H9 (cell line): ENCODE measurements around the gene MUC5AC. TPM values are rescaled to one million over a fixed set of nuclear protein-coding genes. Genes with fewer than 3 reads are reported as not detected.
"Not testable (repeated sequence)": the region's sequence is repeated elsewhere in the genome, so short reads cannot be mapped to it uniquely, and the experiment has no call there.

ENCODE experiments used
- DNase-seq: peaks from one replicate; pipeline ENCODE4 v3.0.0-alpha.2; 2017
- H2AFZ ChIP-seq: one replicate; pipeline ENCODE4 v1.6.1; 2013; ENCODE audit warnings: mild to moderate bottlenecking, low read length, control low read depth, moderate library complexity
- H2AK5ac ChIP-seq: 2 replicates; pipeline ENCODE4 v1.6.1; 2013; ENCODE audit warnings: low read length, control low read depth, mixed read lengths; ENCODE audit not compliant: insufficient read length
- H2BK120ac ChIP-seq: one replicate; pipeline ENCODE4 v1.6.1; 2013; ENCODE audit warnings: low read depth, mild to moderate bottlenecking, low read length, control low read depth, inconsistent platforms; ENCODE audit not compliant: poor library complexity, severe bottlenecking
- H2BK12ac ChIP-seq: 2 replicates; pipeline ENCODE4 v1.6.1; 2013; ENCODE audit warnings: low read length, control low read depth, mixed read lengths, low read depth; ENCODE audit not compliant: insufficient read length
- H2BK15ac ChIP-seq: 2 replicates; pipeline ENCODE4 v1.6.1; 2013; ENCODE audit warnings: low read depth, low read length, control low read depth
- H2BK20ac ChIP-seq: one replicate; pipeline ENCODE4 v1.6.1; 2013; ENCODE audit warnings: low read depth, mild to moderate bottlenecking, low read length, control low read depth, inconsistent platforms; ENCODE audit not compliant: poor library complexity, severe bottlenecking
- H2BK5ac ChIP-seq: 2 replicates; pipeline ENCODE4 v1.6.1; 2013; ENCODE audit warnings: low read length, control low read depth, mixed read lengths; ENCODE audit not compliant: insufficient read length
- H3K14ac ChIP-seq: 2 replicates; pipeline ENCODE4 v1.6.1; 2013; ENCODE audit warnings: low read length, control low read depth; ENCODE audit not compliant: insufficient read depth
- H3K18ac ChIP-seq: 2 replicates; pipeline ENCODE4 v1.6.1; 2013; ENCODE audit warnings: low read depth, mild to moderate bottlenecking, mixed read lengths, low read length, control low read depth; ENCODE audit not compliant: insufficient read length
- H3K23ac ChIP-seq: 2 replicates; pipeline ENCODE4 v1.6.1; 2013; ENCODE audit warnings: low read length, control low read depth, mixed read lengths, low read depth; ENCODE audit not compliant: insufficient read length
- H3K23me2 ChIP-seq: 2 replicates; pipeline ENCODE4 v1.6.1; 2013; ENCODE audit warnings: low read depth, mild to moderate bottlenecking, mixed read lengths, low read length, control low read depth; ENCODE audit not compliant: insufficient read length, poor library complexity, severe bottlenecking
- H3K27ac ChIP-seq: 2 replicates; pipeline ENCODE4 v1.5.1; 2013; ENCODE audit warnings: low read length, control low read depth, mixed read lengths, low read depth; ENCODE audit not compliant: insufficient read length
- H3K27me3 ChIP-seq: 2 replicates; pipeline ENCODE4 v1.6.1; 2013; ENCODE audit warnings: low read length, control low read depth, inconsistent platforms; ENCODE audit not compliant: insufficient read depth
- H3K4ac ChIP-seq: 2 replicates; pipeline ENCODE4 v1.6.1; 2013; ENCODE audit warnings: low read depth, mild to moderate bottlenecking, control low read depth, inconsistent platforms, low read length, moderate library complexity
- H3K4me1 ChIP-seq: 2 replicates; pipeline ENCODE4 v1.6.1; 2013; ENCODE audit warnings: low read length, control low read depth, inconsistent platforms; ENCODE audit not compliant: insufficient read depth
- H3K4me2 ChIP-seq: 2 replicates; pipeline ENCODE4 v1.6.1; 2013; ENCODE audit warnings: low read length, control low read depth, mixed read lengths; ENCODE audit not compliant: insufficient read length, insufficient read depth
- H3K56ac ChIP-seq: 2 replicates; pipeline ENCODE4 v1.6.1; 2013; ENCODE audit warnings: low read depth, mild to moderate bottlenecking, mixed read lengths, low read length, control low read depth; ENCODE audit not compliant: insufficient read length
- H3K79me1 ChIP-seq: 2 replicates; pipeline ENCODE4 v1.6.1; 2013; ENCODE audit warnings: low read depth, mild to moderate bottlenecking, moderate library complexity, low read length, control low read depth, inconsistent platforms; ENCODE audit not compliant: insufficient read depth, poor library complexity, severe bottlenecking
- H3K79me2 ChIP-seq: 2 replicates; pipeline ENCODE4 v1.6.1; 2013; ENCODE audit warnings: low read length, control low read depth, inconsistent platforms; ENCODE audit not compliant: insufficient read depth
- H3K9ac ChIP-seq: 2 replicates; pipeline ENCODE4 v1.6.1; 2013; ENCODE audit warnings: low read length, control low read depth, mixed read lengths; ENCODE audit not compliant: insufficient read length; ENCODE audit errors: extremely low read depth
- H3K9me3 ChIP-seq: one replicate; pipeline ENCODE4 v1.6.1; 2013; ENCODE audit warnings: low read depth, low read length, inconsistent platforms; ENCODE audit not compliant: control insufficient read depth
- H3T11ph ChIP-seq: one replicate; pipeline ENCODE4 v1.6.1; 2013; ENCODE audit warnings: mild to moderate bottlenecking, low read length, control low read depth, inconsistent platforms
- H4K20me1 ChIP-seq: one replicate; pipeline ENCODE4 v1.6.1; 2013; ENCODE audit not compliant: control insufficient read depth, insufficient read length, insufficient read depth
- H4K5ac ChIP-seq: 2 replicates; pipeline ENCODE4 v1.6.1; 2013; ENCODE audit warnings: low read depth, mild to moderate bottlenecking, mixed read lengths, low read length, control low read depth; ENCODE audit not compliant: insufficient read length
- H4K8ac ChIP-seq: replicated peaks from 2 replicates; pipeline ENCODE4 v1.6.1; 2013; ENCODE audit warnings: low read length, control low read depth, mixed read lengths, low read depth; ENCODE audit not compliant: insufficient read length
- H4K91ac ChIP-seq: 2 replicates; pipeline ENCODE4 v1.6.1; 2013; ENCODE audit warnings: low read depth, mild to moderate bottlenecking, moderate library complexity, mixed read lengths, low read length, control low read depth; ENCODE audit not compliant: insufficient read length
- H3K27ac Mint-ChIP-seq, 3 experiments: 2 replicates in 2 of 3; 3 replicates in 1 of 3; pipeline ENCODE4 v1.8.0; 2020 to 2021; ENCODE audit warnings: mixed read lengths in 3 of 3, mild to moderate bottlenecking in 1 of 3, moderate library complexity in 1 of 3
- H3K27me3 Mint-ChIP-seq: 2 replicates; pipeline ENCODE4 v1.8.0; 2021; ENCODE audit warnings: low read depth, mild to moderate bottlenecking, moderate library complexity, mixed read lengths
- H3K36me3 Mint-ChIP-seq, 3 experiments: 2 replicates in 2 of 3; 3 replicates in 1 of 3; pipeline ENCODE4 v1.8.0; 2020 to 2021; ENCODE audit warnings: low read depth in 3 of 3, mixed read lengths in 3 of 3; ENCODE audit not compliant: insufficient read depth in 1 of 3
- H3K4me1 Mint-ChIP-seq, 2 experiments: 2 replicates each; pipeline ENCODE4 v1.8.0; 2020; ENCODE audit warnings: mixed read lengths in 2 of 2
- H3K4me3 Mint-ChIP-seq, 2 experiments: 2 replicates in 1 of 2; 3 replicates in 1 of 2; pipeline ENCODE4 v1.8.0; 2020 to 2021; ENCODE audit warnings: mild to moderate bottlenecking in 2 of 2, mixed read lengths in 2 of 2, moderate library complexity in 1 of 2
- H3K9me3 Mint-ChIP-seq, 2 experiments: 2 replicates in 1 of 2; 3 replicates in 1 of 2; pipeline ENCODE4 v1.8.0; 2020; ENCODE audit warnings: mild to moderate bottlenecking in 2 of 2, mixed read lengths in 2 of 2, moderate library complexity in 1 of 2
- WGBS: extraction: QIAGEN DNeasy Blood & Tissue Kit; methylation state at CpG from one replicate; pipeline ENCODE4 v1.1.7; 2013; ENCODE audit warnings: missing lambda C conversion rate, low lambda C conversion rate, mixed read lengths; ENCODE audit not compliant: insufficient read length; ENCODE audit errors: extremely low coverage; 5-methylcytosine and 5-hydroxymethylcytosine counted together
- total RNA-seq: library from RNA; stranded (reverse); gene quantifications from 2 replicates; pipeline ENCODE4 v1.2.1, GENCODE V29; 2021
- TF ChIP-seq, protein P1 (sequence below): fragments of 200-600 bp; sonication (generic); conservative IDR thresholded peaks from 3 replicates; pipeline ENCODE4 v1.8.0; 2021; ENCODE audit warnings: antibody characterized with exemption, mild to moderate bottlenecking

MUC5AC gene
- total RNA-seq, 1 experiment from 2014 or later = not detected

DNA sequence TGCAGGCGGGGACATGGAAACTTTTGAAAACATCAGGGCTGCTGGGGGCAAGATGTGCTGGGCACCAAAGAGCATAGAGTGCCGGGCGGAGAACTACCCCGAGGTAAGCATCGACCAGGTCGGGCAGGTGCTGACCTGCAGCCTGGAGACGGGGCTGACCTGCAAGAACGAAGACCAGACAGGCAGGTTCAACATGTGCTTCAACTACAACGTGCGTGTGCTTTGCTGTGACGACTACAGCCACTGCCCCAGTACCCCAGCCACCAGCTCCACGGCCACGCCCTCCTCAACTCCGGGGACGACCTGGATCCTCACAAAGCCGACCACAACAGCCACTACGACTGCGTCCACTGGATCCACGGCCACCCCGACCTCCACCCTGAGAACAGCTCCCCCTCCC lies 84.5 kb downstream of the MUC5AC start:
- Histone ChIP-seq H3K9me3 (no peaks in the 10 kb centered on the region), H3K27me3 (no peaks in the 10 kb centered on the region), H2BK5ac (no peak overlapping the region), H3K23ac (no peak overlapping the region), H2BK120ac (no peak overlapping the region), H3K9ac (no peak overlapping the region), H3K4me2 (no peak overlapping the region), H3K4me1 (no peaks in the 10 kb centered on the region), H3K14ac (no peak overlapping the region), H2AK5ac (no peak overlapping the region), H2BK20ac (no peak overlapping the region), H3T11ph (no peak overlapping the region), H4K91ac (no peak overlapping the region), H3K56ac (no peak overlapping the region), H3K4ac (no peak overlapping the region), H3K79me1 (no peaks in the 10 kb centered on the region), H2BK15ac (no peak overlapping the region), H2BK12ac (no peak overlapping the region), H4K20me1 (no peaks in the 10 kb centered on the region), H3K79me2 (no peaks in the 10 kb centered on the region), H4K5ac (no peak overlapping the region), H3K18ac (no peak overlapping the region), H2AFZ (no peak overlapping the region), H3K27ac (no peak overlapping the region), H3K23me2 (no peaks in the 10 kb centered on the region), H4K8ac (no peak overlapping the region)
- H3K27ac Mint-ChIP-seq = no peak overlapping the region
- TF ChIP-seq, protein P1, sequence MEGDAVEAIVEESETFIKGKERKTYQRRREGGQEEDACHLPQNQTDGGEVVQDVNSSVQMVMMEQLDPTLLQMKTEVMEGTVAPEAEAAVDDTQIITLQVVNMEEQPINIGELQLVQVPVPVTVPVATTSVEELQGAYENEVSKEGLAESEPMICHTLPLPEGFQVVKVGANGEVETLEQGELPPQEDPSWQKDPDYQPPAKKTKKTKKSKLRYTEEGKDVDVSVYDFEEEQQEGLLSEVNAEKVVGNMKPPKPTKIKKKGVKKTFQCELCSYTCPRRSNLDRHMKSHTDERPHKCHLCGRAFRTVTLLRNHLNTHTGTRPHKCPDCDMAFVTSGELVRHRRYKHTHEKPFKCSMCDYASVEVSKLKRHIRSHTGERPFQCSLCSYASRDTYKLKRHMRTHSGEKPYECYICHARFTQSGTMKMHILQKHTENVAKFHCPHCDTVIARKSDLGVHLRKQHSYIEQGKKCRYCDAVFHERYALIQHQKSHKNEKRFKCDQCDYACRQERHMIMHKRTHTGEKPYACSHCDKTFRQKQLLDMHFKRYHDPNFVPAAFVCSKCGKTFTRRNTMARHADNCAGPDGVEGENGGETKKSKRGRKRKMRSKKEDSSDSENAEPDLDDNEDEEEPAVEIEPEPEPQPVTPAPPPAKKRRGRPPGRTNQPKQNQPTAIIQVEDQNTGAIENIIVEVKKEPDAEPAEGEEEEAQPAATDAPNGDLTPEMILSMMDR = no peak
- H3K4me3 Mint-ChIP-seq = no peak overlapping the region
- peaks cover 39 to 46% of the 10 kb centered on the region in 2 experiments for H3K9me3 Mint-ChIP-seq
- H3K4me1 Mint-ChIP-seq = no peaks in the 10 kb centered on the region
- DNase-seq = no peak
- H3K27me3 Mint-ChIP-seq = peaks cover 15% of the 10 kb centered on the region
- WGBS = no CpG with 5 or more reads among the region's 20 CpGs
- peaks cover 4 to 19% (median 9%) of the 10 kb centered on the region in 3 experiments; a peak in 6 of 7 replicates for H3K36me3 Mint-ChIP-seq

DNA sequence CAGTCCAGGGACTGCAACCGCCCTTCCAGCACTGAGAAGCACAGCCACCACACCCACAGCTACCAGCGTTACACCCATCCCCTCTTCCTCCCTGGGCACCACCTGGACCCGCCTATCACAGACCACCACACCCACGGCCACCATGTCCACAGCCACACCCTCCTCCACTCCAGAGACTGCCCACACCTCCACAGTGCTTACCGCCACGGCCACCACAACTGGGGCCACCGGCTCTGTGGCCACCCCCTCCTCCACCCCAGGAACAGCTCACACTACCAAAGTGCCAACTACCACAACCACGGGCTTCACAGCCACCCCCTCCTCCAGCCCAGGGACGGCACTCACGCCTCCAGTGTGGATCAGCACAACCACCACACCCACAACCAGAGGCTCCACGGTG lies 85.0 kb downstream of the MUC5AC start:
- H3K27me3 Mint-ChIP-seq = peaks cover 15% of the 10 kb centered on the region
- H2AFZ ChIP-seq, DNase-seq, H4K8ac ChIP-seq, H3K4ac ChIP-seq, H3T11ph ChIP-seq, H2BK20ac ChIP-seq, H3K18ac ChIP-seq, H3K14ac ChIP-seq, H2BK15ac ChIP-seq, H2AK5ac ChIP-seq, H4K5ac ChIP-seq, H3K4me2 ChIP-seq, H3K27me3 ChIP-seq, H3K4me1 Mint-ChIP-seq, H3K23ac ChIP-seq, H3K4me3 Mint-ChIP-seq, H3K56ac ChIP-seq, H3K79me1 ChIP-seq, H4K91ac ChIP-seq, H2BK120ac ChIP-seq, H4K20me1 ChIP-seq, H3K79me2 ChIP-seq, H3K4me1 ChIP-seq, H3K23me2 ChIP-seq, H2BK12ac ChIP-seq, H3K9ac ChIP-seq, H3K9me3 ChIP-seq, H3K27ac ChIP-seq, H3K27ac Mint-ChIP-seq, H2BK5ac ChIP-seq: not testable (repeated sequence)
- peaks cover 4 to 19% (median 9%) of the 10 kb centered on the region in 3 experiments; a peak in 6 of 7 replicates for H3K36me3 Mint-ChIP-seq
- peaks cover 40 to 46% of the 10 kb centered on the region in 2 experiments for H3K9me3 Mint-ChIP-seq
- no CpG with 5 or more reads among the region's 11 CpGs for WGBS
